Spleen (tissue), 11 donors: ENCODE data around the gene VTI1A. TPM values are rescaled to one million over a fixed set of nuclear protein-coding genes. Genes with fewer than 3 reads are reported as not detected.

ENCODE experiments used
- DNase-seq: peaks from one replicate; pipeline ENCODE4 v3.0.0-alpha.2; 2020
- H3K27ac ChIP-seq, 8 donors: fragments of 200-600 bp; sonication (generic) in 7 of 8; 1 replicate in 4 of 8; 2 replicates in 4 of 8; pipeline versions ENCODE4 v1.5.0 to v1.8.0; 2016 to 2021; ENCODE audit warnings: inconsistent platforms in 4 of 8, mild to moderate bottlenecking in 4 of 8, moderate library complexity in 1 of 8
- H3K27me3 ChIP-seq, 7 donors: fragments of 200-600 bp; sonication (generic) in 6 of 7; replicated peaks in 1 of 7; 1 replicate in 4 of 7; 2 replicates in 3 of 7; pipeline versions ENCODE4 v1.5.0 to v1.8.0; 2016 to 2021; ENCODE audit warnings: inconsistent platforms in 3 of 7, mild to moderate bottlenecking in 1 of 7
- H3K36me3 ChIP-seq, 6 donors: fragments of 200-600 bp; sonication (generic) in 5 of 6; 1 replicate in 4 of 6; 2 replicates in 2 of 6; pipeline versions ENCODE4 v1.5.0 to v1.8.0; 2016 to 2021; ENCODE audit warnings: inconsistent platforms in 2 of 6
- H3K4me1 ChIP-seq, 6 donors: fragments of 200-600 bp; sonication (generic) in 5 of 6; 1 replicate in 3 of 6; 2 replicates in 3 of 6; pipeline versions ENCODE4 v1.5.0 to v1.8.0; 2016 to 2021; ENCODE audit warnings: inconsistent platforms in 3 of 6
- H3K4me3 ChIP-seq, 8 donors: fragments of 200-600 bp; sonication (generic) in 7 of 8; 1 replicate in 4 of 8; 2 replicates in 4 of 8; pipeline versions ENCODE4 v1.5.0 to v1.8.0; 2016 to 2021; ENCODE audit warnings: inconsistent platforms in 4 of 8, mild to moderate bottlenecking in 4 of 8, moderate library complexity in 2 of 8
- H3K9me3 ChIP-seq, 8 donors: fragments of 200-600 bp; sonication (generic) in 7 of 8; 1 replicate in 4 of 8; 2 replicates in 4 of 8; pipeline versions ENCODE4 v1.5.0 to v1.8.0; 2016 to 2021; ENCODE audit warnings: inconsistent platforms in 4 of 8
- POLR2A ChIP-seq, 3 donors: fragments of 450-650 bp; IDR thresholded peaks; one replicate each; pipeline ENCODE4 v1.5.1; 2017; ENCODE audit warnings: antibody characterized with exemption in 3 of 3, mild to moderate bottlenecking in 1 of 3
- POLR2AphosphoS5 ChIP-seq, 3 donors: sonication (generic); formaldehyde crosslinking; IDR thresholded peaks; one replicate each; pipeline ENCODE4 v1.5.1; 2017; ENCODE audit warnings: antibody characterized with exemption in 3 of 3
- WGBS, 5 donors: extraction: QIAGEN DNeasy Blood & Tissue Kit in 3 of 5; methylation state at CpG; one replicate each; pipeline versions ENCODE4 v1.1.5 to v1.1.7; 2013 to 2018; 5-methylcytosine and 5-hydroxymethylcytosine counted together
- intact Hi-C: fragments of 100-400 bp; cut with DNase I; formaldehyde crosslinking; loops from one replicate; pipeline ENCODE4 v1.15.0; 2023; ENCODE audit warnings: low total_unique reads
- polyA plus RNA-seq, 3 donors: library from polyadenylated mRNA; stranded (reverse); fragments of 200-250 nt; gene quantifications; one replicate each; pipeline ENCODE4 v1.2.1, GENCODE V29; 2013
- total RNA-seq, 7 donors: library from RNA; depleted of rRNA in 3 of 7; stranded (reverse); fragments of >200 nt in 3 of 7; fragmentation: NEBNext Ultra II Directional in 4 of 7; extraction: Animal tissue kit (Norgen Biotek cat#: 25700) in 4 of 7; gene quantifications; one replicate each; pipeline versions ENCODE4 v1.1.0 to v1.2.1, GENCODE V29; 2016 to 2021
- TF ChIP-seq, protein P1 (sequence below), 11 experiments: fragments of 200-600 bp in 7 of 11; fragments of 450-650 bp in 4 of 11; sonication (generic) in 4 of 11; IDR thresholded peaks in 8 of 11; conservative IDR thresholded peaks in 3 of 11; 1 replicate in 7 of 11; 2 replicates in 4 of 11; pipeline versions ENCODE4 v1.4.0 to v1.8.0; 2016 to 2021; ENCODE audit warnings: antibody characterized with exemption in 11 of 11, inconsistent platforms in 4 of 11, mild to moderate bottlenecking in 1 of 11
- donor health status: healthy with polysubstance abuse.
- donor health status: DM: no; HTN: no; CAD: no; lungs with moderate emphysema.
- donor health status: DM: no; HTN: no; CAD: no.
- donor health status: Bipolar disorder and iron deficiency.
- donor health status: healthy.
- donor health status: DM: no; HTN: no; CAD: no.
- donor health status: DM: yes; HTN: yes; CAD: no.

Gene VTI1A
- total and polyA plus RNA-seq, 10 donors, result 7.8 to 129 (median 56.2) TPM

DNA sequence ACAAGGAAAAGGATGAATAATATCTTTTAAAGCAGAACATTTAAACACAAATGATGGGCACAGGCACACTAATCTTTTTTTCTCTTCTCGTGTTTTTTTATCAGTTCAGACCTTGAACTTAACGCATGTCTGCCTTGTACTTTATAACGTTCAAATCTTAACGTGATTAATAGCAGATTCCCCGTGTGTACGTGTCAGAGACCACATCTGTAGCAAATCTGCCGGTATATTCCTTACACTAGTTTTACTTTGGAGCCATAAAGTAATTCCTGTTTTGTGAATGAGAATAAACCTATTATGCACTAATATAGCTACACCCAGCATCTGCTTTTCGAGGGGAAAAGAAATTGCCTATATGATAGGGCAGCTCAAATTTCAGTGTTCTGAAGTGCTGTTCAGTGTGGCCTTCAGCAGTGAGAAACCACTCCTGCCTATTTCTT, 337.0 kb downstream of the VTI1A start:
- H3K27ac ChIP-seq, result no peak overlapping the region
- DNase-seq, result no peak
- intact Hi-C loops, result no loop called here
- no peaks in the 10 kb centered on the region for H3K27me3 ChIP-seq
- H3K9me3 ChIP-seq, result peaks cover 0 to 14% (median 8%) of the 10 kb centered on the region in 8 donors
- H3K4me3 ChIP-seq, result no peak overlapping the region
- peaks cover 0 to 5% (median 0%) of the 10 kb centered on the region in 6 donors for H3K4me1 ChIP-seq
- H3K36me3 ChIP-seq, result peaks cover 0 to 10% (median 0%) of the 10 kb centered on the region in 6 donors
- WGBS, 5 donors, result 58 to 89% (median 85%) methylated on average over 8 of the region's 8 CpGs
- TF ChIP-seq POLR2A (IDR thresholded peaks at IDR 0.05) (no peak), POLR2AphosphoS5 (IDR thresholded peaks at IDR 0.05) (no peak)
- TF ChIP-seq, protein P1, sequence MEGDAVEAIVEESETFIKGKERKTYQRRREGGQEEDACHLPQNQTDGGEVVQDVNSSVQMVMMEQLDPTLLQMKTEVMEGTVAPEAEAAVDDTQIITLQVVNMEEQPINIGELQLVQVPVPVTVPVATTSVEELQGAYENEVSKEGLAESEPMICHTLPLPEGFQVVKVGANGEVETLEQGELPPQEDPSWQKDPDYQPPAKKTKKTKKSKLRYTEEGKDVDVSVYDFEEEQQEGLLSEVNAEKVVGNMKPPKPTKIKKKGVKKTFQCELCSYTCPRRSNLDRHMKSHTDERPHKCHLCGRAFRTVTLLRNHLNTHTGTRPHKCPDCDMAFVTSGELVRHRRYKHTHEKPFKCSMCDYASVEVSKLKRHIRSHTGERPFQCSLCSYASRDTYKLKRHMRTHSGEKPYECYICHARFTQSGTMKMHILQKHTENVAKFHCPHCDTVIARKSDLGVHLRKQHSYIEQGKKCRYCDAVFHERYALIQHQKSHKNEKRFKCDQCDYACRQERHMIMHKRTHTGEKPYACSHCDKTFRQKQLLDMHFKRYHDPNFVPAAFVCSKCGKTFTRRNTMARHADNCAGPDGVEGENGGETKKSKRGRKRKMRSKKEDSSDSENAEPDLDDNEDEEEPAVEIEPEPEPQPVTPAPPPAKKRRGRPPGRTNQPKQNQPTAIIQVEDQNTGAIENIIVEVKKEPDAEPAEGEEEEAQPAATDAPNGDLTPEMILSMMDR (IDR thresholded peaks at IDR 0.05 in 8 of 11, conservative IDR thresholded peaks at IDR 0.05 in 3 of 11), result no peak

DNA sequence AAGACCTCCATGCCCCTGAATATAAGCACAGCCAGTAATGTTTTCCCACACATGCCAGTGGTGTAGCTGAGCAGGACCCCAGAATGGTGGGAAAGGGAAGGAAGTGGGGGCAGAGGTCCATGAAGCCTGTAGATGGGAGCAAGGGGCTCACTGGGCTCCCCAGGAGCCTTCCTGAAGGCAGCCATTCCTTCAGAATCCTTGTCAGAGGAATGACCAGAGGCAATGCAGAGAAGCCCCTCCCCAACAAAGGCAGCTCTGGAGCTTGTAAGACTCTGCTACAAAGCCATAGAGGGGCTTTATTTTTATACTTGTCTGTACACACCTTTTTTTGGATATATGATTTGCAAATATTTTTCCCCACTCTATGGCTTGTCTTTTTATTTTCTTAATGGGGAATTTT, 338.1 kb downstream of the VTI1A start:
- DNase-seq, result no peak
- TF ChIP-seq, protein P1 (IDR thresholded peaks at IDR 0.05 in 8 of 11, conservative IDR thresholded peaks at IDR 0.05 in 3 of 11), result no peak
- TF ChIP-seq POLR2A (IDR thresholded peaks at IDR 0.05), result no peak
- no peak for TF ChIP-seq POLR2AphosphoS5 (IDR thresholded peaks at IDR 0.05)
- Histone ChIP-seq H3K4me1 (no peaks in the 10 kb centered on the region), H3K4me3 (no peak overlapping the region), H3K27me3 (no peaks in the 10 kb centered on the region), H3K9me3 (peaks cover 3 to 21% (median 17%) of the 10 kb centered on the region in 8 donors), H3K27ac (no peak overlapping the region), H3K36me3 (peaks cover 0 to 10% (median 0%) of the 10 kb centered on the region in 6 donors)
- intact Hi-C loops, result no loop called here

DNA sequence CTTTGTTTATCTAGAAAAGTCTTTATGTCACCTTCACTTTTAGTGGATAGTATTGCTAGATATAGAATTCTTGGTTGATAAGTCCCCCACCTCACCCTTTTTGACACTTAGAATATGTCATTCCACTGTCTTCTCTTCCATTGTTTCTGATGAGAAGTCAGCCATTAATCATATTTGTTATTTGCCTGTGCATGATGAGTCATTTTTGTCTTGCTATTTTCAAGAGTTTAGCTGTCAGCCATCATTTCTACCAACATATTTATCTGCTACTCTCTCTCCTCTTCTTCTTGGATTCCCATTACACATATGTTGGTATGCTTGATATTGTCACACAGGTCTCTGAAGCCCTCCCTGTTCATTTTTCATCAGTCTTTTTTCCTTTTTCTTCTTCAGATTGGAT, 342.2 kb downstream of the VTI1A start:
- no peaks in the 10 kb centered on the region for H3K36me3 ChIP-seq
- no peaks in the 10 kb centered on the region for H3K27me3 ChIP-seq
- DNase-seq, result no peak
- H3K4me1 ChIP-seq, result no peaks in the 10 kb centered on the region
- no peak for TF ChIP-seq POLR2AphosphoS5 (IDR thresholded peaks at IDR 0.05)
- TF ChIP-seq, protein P1 (IDR thresholded peaks at IDR 0.05 in 8 of 11, conservative IDR thresholded peaks at IDR 0.05 in 3 of 11), result no peak
- no peak for TF ChIP-seq POLR2A (IDR thresholded peaks at IDR 0.05)
- no peak overlapping the region for H3K4me3 ChIP-seq
- intact Hi-C loops, result no loop called here
- no peak overlapping the region for H3K27ac ChIP-seq
- H3K9me3 ChIP-seq, result peaks cover 3 to 22% (median 17%) of the 10 kb centered on the region in 8 donors

DNA sequence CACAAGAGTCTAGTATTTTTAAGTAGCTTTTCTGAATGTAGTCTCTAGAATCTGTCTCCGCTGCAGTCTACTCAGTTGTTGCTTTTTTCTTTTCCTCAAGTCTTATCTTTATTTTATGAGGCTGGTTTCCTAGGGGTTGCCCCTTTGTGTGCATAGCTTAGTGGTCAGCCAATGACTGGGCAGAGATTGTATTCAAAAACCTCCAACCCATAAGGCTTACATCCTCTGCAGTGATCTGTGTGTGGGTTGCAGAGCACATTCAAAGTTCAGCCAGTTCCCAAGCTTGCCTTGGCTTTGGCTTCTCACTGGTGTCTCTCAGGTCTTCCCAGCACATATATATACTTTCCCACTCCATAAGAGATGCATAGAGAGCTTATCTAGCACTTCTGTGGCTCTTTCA, 343.0 kb downstream of the VTI1A start:
- 95 to 100% (median 97%) methylated on average over 1 of the region's 1 CpG for WGBS, 5 donors
- Histone ChIP-seq H3K27me3 (no peaks in the 10 kb centered on the region), H3K9me3 (peaks cover 3 to 22% (median 17%) of the 10 kb centered on the region in 8 donors), H3K27ac (no peak overlapping the region), H3K36me3 (no peaks in the 10 kb centered on the region), H3K4me3 (no peak overlapping the region), H3K4me1 (no peaks in the 10 kb centered on the region)
- DNase-seq, result no peak
- intact Hi-C loops, result no loop called here
- TF ChIP-seq POLR2A (IDR thresholded peaks at IDR 0.05) (no peak), POLR2AphosphoS5 (IDR thresholded peaks at IDR 0.05) (no peak)
- TF ChIP-seq, protein P1 (IDR thresholded peaks at IDR 0.05 in 8 of 11, conservative IDR thresholded peaks at IDR 0.05 in 3 of 11), result no peak
